Pancreas (tissue), 10 donors: ENCODE measurements around the gene DIP2C. TPM values are rescaled to one million over a fixed set of nuclear protein-coding genes. Genes with fewer than 3 reads are reported as not detected.

Experiments used
- ATAC-seq, 4 donors: fragments of 200-7000 bp; cut with Tn5 transposase; one replicate each; pipeline versions ENCODE4 v1.8.0 to v1.9.1; 2020; ENCODE audit warnings: mild to moderate bottlenecking in 4 of 4, moderate library complexity in 4 of 4
- DNase-seq, 6 donors: peaks; one replicate each; pipeline ENCODE4 v3.0.0-alpha.2; 2020
- FAIRE-seq: peaks from 2 replicates; lab custom pipeline; 2012; peaks lifted over from hg19 to GRCh38; lab: Jason Lieb, UNC
- H3K27ac ChIP-seq, 4 donors: fragments of 200-600 bp; sonication (generic); 1 replicate in 3 of 4; 2 replicates in 1 of 4; pipeline versions ENCODE4 v1.5.0 to v1.8.0; 2020
- H3K27me3 ChIP-seq, 4 donors: fragments of 200-600 bp; one replicate each; pipeline ENCODE4 v1.8.0; 2021
- H3K36me3 ChIP-seq, 3 donors: fragments of 200-600 bp; sonication (generic) in 1 of 3; one replicate each; pipeline versions ENCODE4 v1.5.0 to v1.8.0; 2020 to 2021
- H3K4me1 ChIP-seq, 3 donors: fragments of 200-600 bp; one replicate each; pipeline ENCODE4 v1.8.0; 2021
- H3K4me3 ChIP-seq, 4 donors: fragments of 200-600 bp; sonication (generic) in 2 of 4; one replicate each; pipeline versions ENCODE4 v1.5.0 to v1.8.0; 2020 to 2021
- H3K9me3 ChIP-seq, 4 donors: fragments of 200-600 bp; one replicate each; pipeline ENCODE4 v1.8.0; 2021
- WGBS, 2 donors: extraction: QIAGEN DNeasy Blood & Tissue Kit; methylation state at CpG; one replicate each; pipeline ENCODE4 v1.1.7; 2013; 5-methylcytosine and 5-hydroxymethylcytosine counted together
- intact Hi-C, 3 donors: fragments of 100-400 bp; cut with DNase I; formaldehyde crosslinking; loops; one replicate each; pipeline versions ENCODE4 v1.11.1 to v1.14.2; 2022
- polyA plus RNA-seq, 2 donors: library from polyadenylated mRNA; stranded (reverse); fragments of 200-250 nt; gene quantifications; one replicate each; pipeline ENCODE4 v1.2.3, GENCODE V29; 2013
- total RNA-seq, 6 donors: library from RNA; stranded (reverse); fragmentation: NEBNext Ultra II Directional in 4 of 6; extraction: Animal tissue kit (Norgen Biotek cat#: 25700) in 4 of 6; gene quantifications; one replicate each; pipeline versions ENCODE4 v1.2.1 to v1.2.4, GENCODE V29; 2021 to 2023
- TF ChIP-seq, protein P1 (sequence below), 4 donors: fragments of 200-600 bp; sonication (generic) in 3 of 4; IDR thresholded peaks; one replicate each; pipeline versions ENCODE4 v1.5.0 to v1.8.0; 2021; ENCODE audit warnings: antibody characterized with exemption in 4 of 4
- donor health status: healthy with polysubstance abuse.
- donor health status: DM: no; HTN: no; CAD: no; lungs with moderate emphysema.
- donor health status: DM: no; HTN: no; CAD: no.
- donor health status: control.
- donor health status: control.
- donor health status: Bipolar disorder and iron deficiency.
- donor health status: DM: yes; HTN: yes; CAD: no.
- donor health status: DM: no; HTN: no; CAD: no.
- donor health status: DM: no; HTN: no; CAD: no.
- donor health status: DM: yes; HTN: yes; CAD: no.

DIP2C gene
- total and polyA plus RNA-seq, 8 donors: 4.3 to 11.8 (median 7.3) TPM

DNA sequence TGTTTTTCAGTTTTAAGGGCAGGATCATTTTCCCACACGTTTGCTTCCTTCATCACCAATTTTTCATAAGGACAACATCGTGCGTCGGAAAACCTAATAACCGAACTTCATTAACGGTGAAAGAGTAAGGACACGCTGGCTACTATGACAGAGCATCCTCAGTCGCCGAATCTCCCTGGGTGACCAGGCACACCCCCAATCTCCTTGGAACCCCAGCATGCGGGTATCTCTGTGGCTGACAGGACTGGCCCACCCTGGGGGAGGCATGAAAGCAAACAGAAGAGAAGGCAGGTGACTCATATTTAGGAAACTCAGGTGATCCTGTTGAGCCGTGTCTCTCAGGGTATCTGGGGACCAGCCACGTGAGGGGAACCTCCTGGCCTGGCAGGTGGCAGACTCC is 134.2 kb downstream of the DIP2C start:
- H3K4me1 ChIP-seq: peaks cover 10 to 12% (median 10%) of the 10 kb centered on the region in 3 donors
- no peaks in the 10 kb centered on the region for H3K9me3 ChIP-seq
- no peaks in the 10 kb centered on the region for H3K27me3 ChIP-seq
- ATAC-seq: no peak
- H3K36me3 ChIP-seq: no peaks in the 10 kb centered on the region
- no peak for FAIRE-seq
- TF ChIP-seq, protein P1, sequence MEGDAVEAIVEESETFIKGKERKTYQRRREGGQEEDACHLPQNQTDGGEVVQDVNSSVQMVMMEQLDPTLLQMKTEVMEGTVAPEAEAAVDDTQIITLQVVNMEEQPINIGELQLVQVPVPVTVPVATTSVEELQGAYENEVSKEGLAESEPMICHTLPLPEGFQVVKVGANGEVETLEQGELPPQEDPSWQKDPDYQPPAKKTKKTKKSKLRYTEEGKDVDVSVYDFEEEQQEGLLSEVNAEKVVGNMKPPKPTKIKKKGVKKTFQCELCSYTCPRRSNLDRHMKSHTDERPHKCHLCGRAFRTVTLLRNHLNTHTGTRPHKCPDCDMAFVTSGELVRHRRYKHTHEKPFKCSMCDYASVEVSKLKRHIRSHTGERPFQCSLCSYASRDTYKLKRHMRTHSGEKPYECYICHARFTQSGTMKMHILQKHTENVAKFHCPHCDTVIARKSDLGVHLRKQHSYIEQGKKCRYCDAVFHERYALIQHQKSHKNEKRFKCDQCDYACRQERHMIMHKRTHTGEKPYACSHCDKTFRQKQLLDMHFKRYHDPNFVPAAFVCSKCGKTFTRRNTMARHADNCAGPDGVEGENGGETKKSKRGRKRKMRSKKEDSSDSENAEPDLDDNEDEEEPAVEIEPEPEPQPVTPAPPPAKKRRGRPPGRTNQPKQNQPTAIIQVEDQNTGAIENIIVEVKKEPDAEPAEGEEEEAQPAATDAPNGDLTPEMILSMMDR (IDR thresholded peaks at IDR 0.05): no peak
- DNase-seq: no peak
- 89 to 93% methylated on average over 12 of the region's 12 CpGs for WGBS, 2 donors
- intact Hi-C loops: no loop called here
- H3K27ac ChIP-seq: no peak overlapping the region
- no peak overlapping the region for H3K4me3 ChIP-seq

DNA sequence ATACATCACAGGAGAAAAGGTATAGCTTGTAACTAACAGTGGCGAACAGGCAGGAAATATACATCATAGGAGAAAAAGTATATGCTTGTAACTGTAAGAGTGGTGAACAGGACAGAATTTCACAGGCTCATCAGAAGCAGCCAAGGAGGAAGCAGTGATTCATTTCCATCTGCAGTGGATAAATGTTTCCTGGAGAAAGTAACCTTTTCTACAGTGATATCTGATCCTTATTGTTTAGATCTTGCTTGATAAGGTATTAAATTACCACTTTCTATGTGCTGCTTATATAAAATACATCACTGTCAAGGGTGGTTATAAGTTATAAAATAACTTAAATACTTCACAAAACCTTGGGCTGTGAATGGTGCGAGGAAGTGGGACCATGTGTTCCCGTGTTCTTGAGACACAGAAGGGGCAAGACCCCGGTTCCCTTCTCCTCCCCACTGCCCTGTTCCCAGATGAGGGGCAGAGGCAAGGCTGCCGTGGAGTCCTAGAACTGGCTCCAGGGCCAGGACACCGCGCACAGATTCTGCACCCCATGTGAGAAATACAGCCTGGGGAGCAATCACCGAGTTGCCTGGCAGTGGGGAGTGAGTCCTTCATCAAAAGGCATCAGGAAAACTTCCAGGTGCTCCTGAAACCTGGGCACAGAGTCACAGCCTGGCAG is 135.2 kb downstream of the DIP2C start:
- no peak for FAIRE-seq

DNA sequence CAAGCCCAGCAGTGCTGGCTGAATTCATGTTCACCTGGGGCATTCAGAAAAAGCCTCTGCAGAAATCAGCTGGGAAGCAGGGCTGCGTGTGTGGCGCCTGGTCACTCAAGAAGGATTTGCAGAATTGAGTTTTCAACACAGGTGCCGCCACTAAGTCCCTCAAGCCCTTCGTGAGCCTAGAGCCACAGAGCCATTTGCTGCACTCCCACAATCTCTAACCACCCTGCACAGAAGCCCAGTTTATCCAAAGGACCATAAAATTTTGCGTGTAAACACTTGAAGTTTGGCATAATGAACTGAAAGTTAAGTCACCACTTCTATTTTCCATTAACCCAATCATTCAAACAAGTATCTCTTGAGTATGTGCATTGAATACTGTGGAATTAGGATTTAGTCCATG is 136.2 kb downstream of the DIP2C start:
- no peaks in the 10 kb centered on the region for H3K36me3 ChIP-seq
- TF ChIP-seq, protein P1 (IDR thresholded peaks at IDR 0.05): no peak
- DNase-seq: no peak
- no peaks in the 10 kb centered on the region for H3K9me3 ChIP-seq
- FAIRE-seq: no peak
- H3K27ac ChIP-seq: no peak overlapping the region
- no peaks in the 10 kb centered on the region for H3K27me3 ChIP-seq
- no peak overlapping the region for H3K4me3 ChIP-seq
- H3K4me1 ChIP-seq: no peaks in the 10 kb centered on the region
- no peak for ATAC-seq
- intact Hi-C loops: no loop called here
- 75 to 81% methylated on average over 5 of the region's 5 CpGs for WGBS, 2 donors

More for the DNA sequence above, 135.2 kb downstream of the DIP2C start:
- Histone ChIP-seq H3K27ac (no peak overlapping the region), H3K27me3 (no peaks in the 10 kb centered on the region), H3K36me3 (no peaks in the 10 kb centered on the region), H3K4me1 (peaks cover under 1 to 3% (median 3%) of the 10 kb centered on the region in 3 donors), H3K9me3 (no peaks in the 10 kb centered on the region), H3K4me3 (no peak overlapping the region)
- TF ChIP-seq, protein P1 (IDR thresholded peaks at IDR 0.05): no peak
- intact Hi-C loops: no loop called here
- DNase-seq (no peak), ATAC-seq (peak in 3 of 4 donors; percentile 13 to 53 (median 34))
- 65 to 66% methylated on average over 8 of the region's 8 CpGs for WGBS, 2 donors

DNA sequence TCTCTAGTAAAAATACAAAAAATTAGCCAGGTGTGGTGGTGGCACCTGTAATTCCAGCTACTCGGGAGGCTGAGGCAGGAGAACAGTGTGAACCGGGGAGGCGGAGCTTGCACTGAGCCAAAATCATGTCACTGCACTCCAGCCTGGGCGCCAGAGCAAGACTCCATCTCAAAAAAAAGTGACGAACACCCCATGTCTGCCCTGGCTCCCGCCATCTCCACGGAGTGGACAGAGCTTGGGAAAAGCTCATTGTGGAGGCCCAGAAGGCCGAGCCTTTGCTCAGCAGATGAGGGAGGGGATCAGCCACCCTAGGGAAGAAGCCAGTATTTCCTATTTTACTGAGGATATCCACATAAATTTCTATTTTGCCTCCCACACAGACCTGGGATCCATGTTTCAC is 136.8 kb downstream of the DIP2C start:
- DNase-seq (no peak), ATAC-seq (no peak), FAIRE-seq (no peak)
- TF ChIP-seq, protein P1 (IDR thresholded peaks at IDR 0.05): no peak
- Histone ChIP-seq H3K27me3 (no peaks in the 10 kb centered on the region), H3K36me3 (no peaks in the 10 kb centered on the region), H3K4me1 (no peaks in the 10 kb centered on the region), H3K4me3 (no peak overlapping the region), H3K27ac (no peak overlapping the region), H3K9me3 (no peaks in the 10 kb centered on the region)
- WGBS, 2 donors: 94 to 97% methylated on average over 8 of the region's 8 CpGs
- intact Hi-C loops: no loop called here
